ENCODE measurements around the gene XPR1. TPM values are rescaled to one million over a fixed set of nuclear protein-coding genes. Genes with fewer than 3 reads are reported as not detected.
"Not testable (repeated sequence)": the region's sequence is repeated elsewhere in the genome, so short reads cannot be mapped to it uniquely, and the experiment has no call there.

The XPR1 gene
- polyA plus RNA-seq, 3 donors = 36.3 to 40.1 (median 37.2) TPM

- no peak for DNase-seq (ENCODE audit: extremely low read depth in 1 of 11, low read depth in 9 of 11, low spot score in 4 of 11)
Measured at GRCh38 chr1:180842491-180843275, 210.9 kb downstream of the XPR1 start.

GRCh38 chr1:180845352-180845751 lies 213.5 kb downstream of the XPR1 start:
- DNase-seq (ENCODE audit: extremely low read depth in 1 of 11, low read depth in 9 of 11, low spot score in 4 of 11) = no peak

- no peak for DNase-seq (ENCODE audit: extremely low read depth in 1 of 11, low read depth in 9 of 11, low spot score in 4 of 11)
Measured at GRCh38 chr1:180848191-180848590, 216.4 kb downstream of the XPR1 start.

GRCh38 chr1:180849031-180849775 lies 217.4 kb downstream of the XPR1 start:
- no peak for DNase-seq (ENCODE audit: extremely low read depth in 1 of 11, low read depth in 9 of 11, low spot score in 4 of 11)

GRCh38 chr1:180851995-180852887 lies 220.4 kb downstream of the XPR1 start:
- DNase-seq (ENCODE audit: extremely low read depth in 1 of 11, low read depth in 9 of 11, low spot score in 4 of 11) = no peak

GRCh38 chr1:180854001-180854400 lies 222.2 kb downstream of the XPR1 start:
- peak in 1 of 11 donors; percentile 1 for DNase-seq (ENCODE audit: extremely low read depth in 1 of 11, low read depth in 9 of 11, low spot score in 4 of 11)

- peak in 1 of 11 donors; percentile 1 for DNase-seq (ENCODE audit: extremely low read depth in 1 of 11, low read depth in 9 of 11, low spot score in 4 of 11)
Measured at GRCh38 chr1:180854456-180854855, 222.6 kb downstream of the XPR1 start.

- DNase-seq (ENCODE audit: extremely low read depth in 1 of 11, low read depth in 9 of 11, low spot score in 4 of 11) = not testable (repeated sequence)
Measured at GRCh38 chr1:180857947-180858725, 226.3 kb downstream of the XPR1 start.

GRCh38 chr1:180859306-180859705 lies 227.5 kb downstream of the XPR1 start:
- DNase-seq (ENCODE audit: extremely low read depth in 1 of 11, low read depth in 9 of 11, low spot score in 4 of 11) = no peak

GRCh38 chr1:180860535-180860934 lies 228.7 kb downstream of the XPR1 start:
- DNase-seq (ENCODE audit: extremely low read depth in 1 of 11, low read depth in 9 of 11, low spot score in 4 of 11) = no peak

- no peak for DNase-seq (ENCODE audit: extremely low read depth in 1 of 11, low read depth in 9 of 11, low spot score in 4 of 11)
Measured at GRCh38 chr1:180862305-180862704, 230.5 kb downstream of the XPR1 start.

GRCh38 chr1:180863158-180863775 lies 231.4 kb downstream of the XPR1 start:
- peak; percentile 24 to 65 (median 41) for DNase-seq (ENCODE audit: extremely low read depth in 1 of 11, low read depth in 9 of 11, low spot score in 4 of 11)

- peak in 7 of 11 donors; percentile 19 to 46 (median 26) for DNase-seq (ENCODE audit: extremely low read depth in 1 of 11, low read depth in 9 of 11, low spot score in 4 of 11)
Measured at GRCh38 chr1:180881806-180882509, 250.1 kb downstream of the XPR1 start.

- DNase-seq (ENCODE audit: extremely low read depth in 1 of 11, low read depth in 9 of 11, low spot score in 4 of 11) = no peak
Measured at GRCh38 chr1:180884588-180885300, 252.9 kb downstream of the XPR1 start.

GRCh38 chr1:180886338-180886737 lies 254.5 kb downstream of the XPR1 start:
- no peak for DNase-seq (ENCODE audit: extremely low read depth in 1 of 11, low read depth in 9 of 11, low spot score in 4 of 11)

- DNase-seq (ENCODE audit: extremely low read depth in 1 of 11, low read depth in 9 of 11, low spot score in 4 of 11) = no peak
Measured at GRCh38 chr1:180887841-180888240, 256.0 kb downstream of the XPR1 start.

GRCh38 chr1:180888870-180889269 lies 257.0 kb downstream of the XPR1 start:
- no peak for DNase-seq (ENCODE audit: extremely low read depth in 1 of 11, low read depth in 9 of 11, low spot score in 4 of 11)
